ENCODE results near the gene ZNF628.
A peak's percentile ranks its signal among the peaks of the same experiment; 100 is the strongest.

ZNF628 gene

GRCh38 chr19:55502197-55502952 is 26.0 kb downstream of the ZNF628 start:
- DNase-seq, result no peak

- DNase-seq, result peak; percentile 7
Observed at GRCh38 chr19:55503157-55503501, 26.7 kb downstream of the ZNF628 start.

GRCh38 chr19:55503502-55504251 is 27.3 kb downstream of the ZNF628 start:
- DNase-seq, result peak; percentile 92

- no peak for DNase-seq
Observed at GRCh38 chr19:55504252-55504603, 27.8 kb downstream of the ZNF628 start.

GRCh38 chr19:55504981-55505380 is 28.6 kb downstream of the ZNF628 start:
- no peak for DNase-seq

GRCh38 chr19:55508120-55508519 is 31.7 kb downstream of the ZNF628 start:
- no peak for DNase-seq

GRCh38 chr19:55516878-55517620 is 40.6 kb downstream of the ZNF628 start:
- peak; percentile 93 for DNase-seq

GRCh38 chr19:55519451-55520311 is 43.3 kb downstream of the ZNF628 start:
- DNase-seq, result no peak

- DNase-seq, result no peak
Observed at GRCh38 chr19:55520691-55521292, 44.4 kb downstream of the ZNF628 start.

- no peak for DNase-seq
Observed at GRCh38 chr19:55525289-55526101, 49.1 kb downstream of the ZNF628 start.

- no peak for DNase-seq
Observed at GRCh38 chr19:55526216-55527196, 50.1 kb downstream of the ZNF628 start.

- DNase-seq, result no peak
Observed at GRCh38 chr19:55527197-55528029, 51.0 kb downstream of the ZNF628 start.

- DNase-seq, result no peak
Observed at GRCh38 chr19:55528030-55528803, 51.8 kb downstream of the ZNF628 start.

- DNase-seq, result no peak
Observed at GRCh38 chr19:55529636-55530234, 53.3 kb downstream of the ZNF628 start.

GRCh38 chr19:55530996-55531395 is 54.6 kb downstream of the ZNF628 start:
- no peak for DNase-seq
